K562 (cell line): Measurements from ENCODE around the gene PPFIBP2. TPM values are rescaled to one million over a fixed set of nuclear protein-coding genes. Genes with fewer than 3 reads are reported as not detected.

Experiments
- ATAC-seq: fragments of 200-7000 bp; cut with Tn5 transposase; 3 replicates; pipeline ENCODE4 v1.9.1; 2020; ENCODE audit warnings: moderate library complexity
- BruUV-seq: library from RNA; stranded (reverse); fragments of 400-500 nt; replicated peaks from 2 replicates; lab custom pipeline; 2021; lab: Mats Ljungman, UMichigan
- CTCF ChIA-PET: fragments of 300-600 bp; formaldehyde crosslinking; extraction: SDS; loops from one replicate; lab custom pipeline; 2021; ENCODE audit warnings: low intra/inter-chr PET ratio; lab: Yijun Ruan, JAX
- POLR2A ChIA-PET: fragments of 300-600, 350-650 bp; sonication (Branson Sonifier 250); formaldehyde crosslinking; extraction: SDS; loops from one replicate; lab custom pipeline; 2021; ENCODE audit warnings: antibody characterized with exemption, inconsistent platforms; lab: Yijun Ruan, JAX
- DNase-seq, 4 experiments: peaks; one replicate each; pipeline versions ENCODE4 v3.0.0 to v3.0.0-alpha.2; 2011 to 2018; ENCODE audit warnings: low spot score in 3 of 4, mixed read lengths in 3 of 4; ENCODE audit errors: extremely low read depth in 1 of 4
- FAIRE-seq: peaks from 2 replicates; lab custom pipeline; 2011; peaks lifted over from hg19 to GRCh38; lab: Jason Lieb, UNC
- H2AFZ ChIP-seq: 2 replicates; pipeline ENCODE4 v1.6.0; 2011; ENCODE audit warnings: low read depth, low read length, control low read depth, inconsistent platforms
- H3K27ac ChIP-seq: fragments of 200-600 bp; 3 replicates; pipeline ENCODE4 v1.8.0; 2011; ENCODE audit warnings: low read depth, mild to moderate bottlenecking, control low read depth, inconsistent platforms, low read length, moderate library complexity, mixed read lengths; ENCODE audit errors: extremely low read depth
- H3K27me3 ChIP-seq, 2 experiments: fragments of 300-600 bp in 1 of 2; 2 replicates in 1 of 2; 3 replicates in 1 of 2; pipeline versions ENCODE4 v1.6.0 to v1.8.0; 2011; ENCODE audit warnings: inconsistent platforms in 2 of 2, low read length in 2 of 2, mild to moderate bottlenecking in 1 of 2, mixed read lengths in 1 of 2, moderate library complexity in 1 of 2; ENCODE audit not compliant: control insufficient read depth in 2 of 2, insufficient read depth in 2 of 2
- H3K36me3 ChIP-seq: fragments of 300-600 bp; 3 replicates; pipeline ENCODE4 v1.8.0; 2011; ENCODE audit warnings: mild to moderate bottlenecking, low read length, inconsistent platforms; ENCODE audit not compliant: control insufficient read depth, insufficient read depth
- H3K4me1 ChIP-seq, 2 experiments: fragments of 200-600 bp in 1 of 2; replicated peaks in 1 of 2; 2 replicates in 1 of 2; 3 replicates in 1 of 2; pipeline versions ENCODE4 v1.5.1 to v1.8.0; 2011; ENCODE audit warnings: inconsistent platforms in 2 of 2, low read length in 2 of 2, mild to moderate bottlenecking in 1 of 2, mixed read lengths in 1 of 2, moderate library complexity in 1 of 2; ENCODE audit not compliant: control insufficient read depth in 2 of 2, insufficient read depth in 2 of 2
- H3K4me2 ChIP-seq: 2 replicates; pipeline ENCODE4 v1.6.1; 2011; ENCODE audit warnings: low read length, control low read depth, inconsistent platforms, mixed read lengths; ENCODE audit not compliant: insufficient read depth
- H3K4me3 ChIP-seq: fragments of 200-600 bp; sonication (generic), shearing (Covaris generic); 2 replicates; pipeline ENCODE4 v1.5.1; 2016; ENCODE audit warnings: control low read depth, inconsistent platforms
- H3K79me2 ChIP-seq: fragments of 200-600 bp; 3 replicates; pipeline ENCODE4 v1.8.0; 2011; ENCODE audit warnings: low read length, inconsistent platforms; ENCODE audit not compliant: control insufficient read depth, insufficient read depth
- H3K9ac ChIP-seq, 2 experiments: 2 replicates each; pipeline versions ENCODE4 v1.6.0 to v1.6.1; 2011; ENCODE audit warnings: low read depth in 2 of 2, low read length in 2 of 2, control low read depth in 1 of 2, inconsistent platforms in 1 of 2, mild to moderate bottlenecking in 1 of 2, mixed read lengths in 1 of 2; ENCODE audit not compliant: insufficient read depth in 1 of 2
- H3K9me1 ChIP-seq: one replicate; pipeline ENCODE4 v1.6.0; 2011; ENCODE audit warnings: inconsistent platforms, mild to moderate bottlenecking, low read length, moderate library complexity; ENCODE audit not compliant: control insufficient read depth, insufficient read depth
- H3K9me3 ChIP-seq: replicated peaks from 2 replicates; pipeline ENCODE4 v1.5.1; 2011; ENCODE audit warnings: low read depth, low read length, inconsistent platforms; ENCODE audit not compliant: control insufficient read depth, insufficient read depth
- H4K20me1 ChIP-seq: replicated peaks from 2 replicates; pipeline ENCODE4 v1.6.1; 2011; ENCODE audit warnings: low read length, inconsistent platforms, mixed read lengths; ENCODE audit not compliant: control insufficient read depth, insufficient read depth
- DIDO1 ChIP-seq: fragments of 450-650 bp; IDR thresholded peaks from 2 replicates; pipeline ENCODE4 v1.6.1; 2016; ENCODE audit warnings: low read depth, missing biosample characterization, missing genetic modification characterization
- POLR2H ChIP-seq: IDR thresholded peaks from 2 replicates; pipeline ENCODE4 v1.6.1; 2016; ENCODE audit warnings: missing genetic modification characterization, low read depth, mild to moderate bottlenecking, control low read depth, missing compliant biosample characterization, moderate library complexity
- ZNF408 ChIP-seq: fragments of 250-450 bp; sonication (Bioruptor Pico); IDR thresholded peaks from 2 replicates; pipeline ENCODE4 v1.4.0; 2020; ENCODE audit warnings: low read depth, mild to moderate bottlenecking, moderate library complexity
- WGBS: fragments of 100-300 bp; shearing (Covaris generic); methylation state at CpG from one replicate; pipeline ENCODE4 v1.1.6; 2016; ENCODE audit warnings: low coverage, mixed read lengths; ENCODE audit not compliant: insufficient coverage; ENCODE audit errors: missing lambda C conversion rate; 5-methylcytosine and 5-hydroxymethylcytosine counted together
- in situ Hi-C: fragments of 300-500 bp; cut with MboI; formaldehyde crosslinking; loops from 4 replicates; pipeline ENCODE4 v1.15.0; 2018; ENCODE audit warnings: inconsistent platforms, mixed read lengths
- intact Hi-C: fragments of 100-400 bp; cut with micrococcal nuclease; formaldehyde crosslinking; loops from 2 replicates; pipeline ENCODE4 v1.14.2; 2022
- polyA plus RNA-seq, 8 experiments: library from polyadenylated mRNA; depleted of rRNA in 4 of 8; stranded (reverse) in 5 of 8; unstranded in 3 of 8; fragments of >200 nt; fragmentation: Nextera tagmentation in 2 of 8; fragmentation: Illumina TruSeq in 1 of 8; extraction: Ambion mirVana in 2 of 8; extraction: Trizol in 1 of 8; gene quantifications; 2 replicates each; pipeline versions ENCODE4 v1.2.1 to v1.2.3, GENCODE V29; 2011 to 2014; ENCODE audit warnings: inconsistent platforms in 1 of 8, missing spikeins in 1 of 8
- total RNA-seq, 7 experiments: library from RNA; depleted of rRNA in 6 of 7; stranded (reverse); fragments of >200 nt in 6 of 7; fragmentation: Illumina TruSeq in 2 of 7; extraction: Trizol in 2 of 7; gene quantifications; 2 replicates each; pipeline versions ENCODE4 v1.2.1 to v1.2.3, GENCODE V29; 2011 to 2021; ENCODE audit warnings: low replicate concordance in 1 of 7
- TF ChIP-seq, protein P1 (sequence below): fragments of 450-650 bp; formaldehyde crosslinking; IDR thresholded peaks from 2 replicates; pipeline ENCODE4 v1.4.0; 2020; ENCODE audit warnings: mild to moderate bottlenecking, mixed read lengths
- TF ChIP-seq, protein P2 (sequence below): fragments of 250-450 bp; sonication (Bioruptor Pico); IDR thresholded peaks from 2 replicates; pipeline ENCODE4 v1.4.0; 2020

PPFIBP2 gene
- total and polyA plus RNA-seq, 9 of the 15 experiments (the other 6 are each of a cell fraction or from before 2014, with no cell fraction given) = 0.18 to 3.4 (median 1.2) TPM

DNA sequence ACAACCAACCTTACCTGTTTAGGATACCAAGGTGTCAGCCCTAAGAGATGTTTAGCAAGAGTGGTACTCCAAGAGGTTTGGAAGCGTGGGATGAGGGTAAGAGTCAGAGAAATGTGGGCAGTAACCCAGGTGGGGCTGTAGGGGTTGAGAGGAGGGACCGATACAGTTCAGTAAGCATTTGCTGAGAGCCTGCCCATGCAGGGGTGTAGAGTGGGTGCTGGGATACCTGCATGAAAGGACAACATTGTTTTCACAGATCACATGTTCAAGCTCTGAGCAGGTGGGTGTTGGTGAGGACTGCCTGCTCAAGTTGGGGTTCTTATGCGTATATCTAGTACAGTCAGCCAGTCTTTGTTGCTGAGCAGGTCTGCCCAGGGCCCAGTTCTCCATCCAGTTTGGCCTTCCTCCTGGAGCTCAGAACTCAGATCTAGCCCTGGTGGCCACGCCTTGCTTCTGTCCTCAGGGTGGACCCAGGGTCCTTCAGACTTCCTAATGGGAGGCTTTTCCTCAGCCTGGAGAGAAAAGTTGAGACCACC is 14.8 kb downstream of the PPFIBP2 start (continued):
- no peak for TF ChIP-seq ZNF408 (CRISPR knock-in tag)
- TF ChIP-seq, protein P1, sequence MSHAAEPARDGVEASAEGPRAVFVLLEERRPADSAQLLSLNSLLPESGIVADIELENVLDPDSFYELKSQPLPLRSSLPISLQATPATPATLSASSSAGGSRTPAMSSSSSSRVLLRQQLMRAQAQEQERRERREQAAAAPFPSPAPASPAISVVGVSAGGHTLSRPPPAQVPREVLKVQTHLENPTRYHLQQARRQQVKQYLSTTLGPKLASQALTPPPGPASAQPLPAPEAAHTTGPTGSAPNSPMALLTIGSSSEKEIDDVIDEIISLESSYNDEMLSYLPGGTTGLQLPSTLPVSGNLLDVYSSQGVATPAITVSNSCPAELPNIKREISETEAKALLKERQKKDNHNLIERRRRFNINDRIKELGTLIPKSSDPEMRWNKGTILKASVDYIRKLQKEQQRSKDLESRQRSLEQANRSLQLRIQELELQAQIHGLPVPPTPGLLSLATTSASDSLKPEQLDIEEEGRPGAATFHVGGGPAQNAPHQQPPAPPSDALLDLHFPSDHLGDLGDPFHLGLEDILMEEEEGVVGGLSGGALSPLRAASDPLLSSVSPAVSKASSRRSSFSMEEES (CRISPR knock-in tag) = no peak
- TF ChIP-seq, protein P2, sequence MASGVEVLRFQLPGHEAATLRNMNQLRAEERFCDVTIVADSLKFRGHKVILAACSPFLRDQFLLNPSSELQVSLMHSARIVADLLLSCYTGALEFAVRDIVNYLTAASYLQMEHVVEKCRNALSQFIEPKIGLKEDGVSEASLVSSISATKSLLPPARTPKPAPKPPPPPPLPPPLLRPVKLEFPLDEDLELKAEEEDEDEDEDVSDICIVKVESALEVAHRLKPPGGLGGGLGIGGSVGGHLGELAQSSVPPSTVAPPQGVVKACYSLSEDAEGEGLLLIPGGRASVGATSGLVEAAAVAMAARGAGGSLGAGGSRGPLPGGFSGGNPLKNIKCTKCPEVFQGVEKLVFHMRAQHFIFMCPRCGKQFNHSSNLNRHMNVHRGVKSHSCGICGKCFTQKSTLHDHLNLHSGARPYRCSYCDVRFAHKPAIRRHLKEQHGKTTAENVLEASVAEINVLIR (CRISPR knock-in tag) = no peak
- TF ChIP-seq, all 486 proteins: peak for 0

DNA sequence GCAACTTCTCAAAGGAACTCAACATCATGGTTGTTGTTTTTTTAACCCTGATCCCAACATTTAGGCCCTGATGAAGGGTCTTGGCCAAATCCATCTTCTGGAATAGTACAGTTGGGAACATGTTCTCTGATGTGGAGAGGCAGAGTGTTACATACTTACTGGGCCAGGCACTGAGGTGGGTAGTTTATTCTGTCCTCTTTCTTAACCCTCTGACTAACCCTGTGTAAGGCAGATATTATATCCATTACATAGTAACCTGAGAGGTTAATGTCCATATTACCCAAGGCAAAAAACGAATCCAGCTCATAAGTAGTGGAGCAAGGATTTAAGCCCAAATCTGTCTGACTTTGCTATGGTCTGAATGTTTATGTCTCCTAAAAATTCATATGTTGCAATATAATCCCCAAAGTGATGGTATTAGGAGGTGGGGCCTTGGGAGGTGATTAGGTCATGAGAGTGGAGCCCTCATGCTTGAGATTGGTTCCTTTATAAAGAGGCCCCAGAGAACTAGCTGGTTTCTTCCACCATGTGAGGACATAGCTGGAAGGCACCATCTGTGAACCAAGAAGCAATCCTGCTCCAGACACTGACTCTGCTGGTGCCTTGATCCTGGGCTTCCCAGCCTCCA is 16.3 kb downstream of the PPFIBP2 start:
- H3K36me3 ChIP-seq = no peaks in the 10 kb centered on the region
- POLR2A ChIA-PET = interaction anchor here (0.6 kb wide), 1 partner anchor 857 kb away, joined by 4 read pairs; no protein-coding TSS in a partner anchor
- H3K9ac ChIP-seq = no peak overlapping the region
- no peaks in the 10 kb centered on the region for H3K4me1 ChIP-seq
- 0 out of 2 replicates have a peak, but pooled peaks cover 5% of the 10 kb centered on the region for H4K20me1 ChIP-seq
- no TSS peak for BruUV-seq
- DNase-seq (no peak), FAIRE-seq (no peak), ATAC-seq (no peak)
- WGBS = 0% methylated on average over 1 of the region's 1 CpG
- H2AFZ ChIP-seq = no peak overlapping the region
- no peak overlapping the region for H3K4me3 ChIP-seq
- TF ChIP-seq DIDO1 (tag) (no peak), POLR2H (tag) (no peak)
- H3K4me2 ChIP-seq = no peak overlapping the region
- in situ Hi-C loops = no loop called here
- H3K27me3 ChIP-seq = peaks cover 5 to 15% of the 10 kb centered on the region in 2 experiments; a peak in 3 of 5 replicates
- H3K79me2 ChIP-seq = no peaks in the 10 kb centered on the region
- intact Hi-C loops = no loop called here
- CTCF ChIA-PET = no interaction called here
- no peaks in the 10 kb centered on the region for H3K9me3 ChIP-seq
- H3K9me1 ChIP-seq = no peaks in the 10 kb centered on the region
- H3K27ac ChIP-seq = no peak overlapping the region
